HG03432 (cell line): ENCODE measurements around the gene HOXC5.
A peak's percentile ranks its signal among the peaks of the same experiment; 100 is the strongest.

Source experiments
- ATAC-seq: cut with Tn5 transposase; IDR thresholded peaks from one replicate; pipeline ENCODE4 v1.9.1; 2021; ENCODE audit warnings: mild to moderate bottlenecking, moderate library complexity; ENCODE audit not compliant: unreplicated experiment

Gene HOXC5

GRCh38 chr12:54032627-54033100 is at the start of gene HOXC5:
Gene HOXC5 (plus strand): TSS chr12:54033050. CDS start chr12:54033123, 73 bp downstream.
- ATAC-seq: no peak

DNA sequence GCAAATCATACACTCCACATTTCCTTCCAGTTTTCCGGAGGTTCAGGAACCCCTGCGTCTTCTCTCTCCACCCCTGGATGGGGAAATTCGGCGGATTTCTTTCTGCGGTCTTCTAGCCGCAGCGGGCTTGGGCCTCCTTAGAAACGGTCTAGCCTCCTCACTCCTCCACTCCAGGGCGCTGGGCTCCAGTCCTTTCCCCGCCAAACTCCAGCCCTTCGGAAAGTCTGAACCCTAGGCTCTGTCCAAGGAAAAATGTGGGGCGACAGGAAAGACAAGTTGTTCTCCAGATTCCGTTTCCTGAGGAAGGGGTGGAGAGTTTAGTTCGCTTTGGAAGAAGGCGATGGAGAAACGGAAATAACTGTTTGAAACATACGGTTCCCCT is 49.3 kb upstream of the HOXC5 start:
- no peak for ATAC-seq

- ATAC-seq: no peak
Observed at GRCh38 chr12:53983950-53984572, 48.8 kb upstream of the HOXC5 start.

DNA sequence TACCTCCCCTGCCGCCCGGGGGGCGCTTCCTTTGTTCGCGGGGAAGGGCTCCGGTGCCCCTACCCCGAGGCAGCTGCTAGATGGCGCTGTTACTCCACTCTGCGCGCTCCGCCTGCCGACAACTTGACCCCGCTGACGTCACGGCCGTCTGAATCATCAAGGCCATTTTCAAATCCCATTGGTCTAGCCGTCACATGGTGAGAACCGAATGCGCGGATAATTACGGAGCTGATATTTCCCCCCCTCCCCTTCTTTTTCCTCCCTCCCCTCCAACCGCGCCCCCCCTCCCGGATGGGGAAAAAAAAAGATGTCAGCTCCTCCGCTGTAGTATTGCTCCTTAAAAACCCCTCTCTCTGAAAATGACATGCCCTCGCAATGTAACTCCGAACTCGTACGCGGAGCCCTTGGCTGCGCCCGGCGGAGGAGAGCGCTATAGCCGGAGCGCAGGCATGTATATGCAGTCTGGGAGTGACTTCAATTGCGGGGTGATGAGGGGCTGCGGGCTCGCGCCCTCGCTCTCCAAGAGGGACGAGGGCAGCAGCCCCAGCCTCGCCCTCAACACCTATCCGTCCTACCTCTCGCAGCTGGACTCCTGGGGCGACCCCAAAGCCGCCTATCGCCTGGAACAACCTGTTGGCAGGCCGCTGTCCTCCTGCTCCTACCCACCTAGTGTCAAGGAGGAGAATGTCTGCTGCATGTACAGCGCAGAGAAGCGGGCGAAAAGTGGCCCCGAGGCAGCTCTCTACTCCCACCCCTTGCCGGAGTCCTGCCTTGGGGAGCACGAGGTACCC is 47.8 kb upstream of the HOXC5 start, which contains the start of gene HOXC10:
Gene HOXC10 (plus strand): TSS at position 246 of the 791 bp plus-strand sequence. CDS start 114 bp downstream, at position 360.
- ATAC-seq: peak; percentile 60

GRCh38 chr12:53985692-53985993 is 47.2 kb upstream of the HOXC5 start:
- ATAC-seq: no peak

DNA sequence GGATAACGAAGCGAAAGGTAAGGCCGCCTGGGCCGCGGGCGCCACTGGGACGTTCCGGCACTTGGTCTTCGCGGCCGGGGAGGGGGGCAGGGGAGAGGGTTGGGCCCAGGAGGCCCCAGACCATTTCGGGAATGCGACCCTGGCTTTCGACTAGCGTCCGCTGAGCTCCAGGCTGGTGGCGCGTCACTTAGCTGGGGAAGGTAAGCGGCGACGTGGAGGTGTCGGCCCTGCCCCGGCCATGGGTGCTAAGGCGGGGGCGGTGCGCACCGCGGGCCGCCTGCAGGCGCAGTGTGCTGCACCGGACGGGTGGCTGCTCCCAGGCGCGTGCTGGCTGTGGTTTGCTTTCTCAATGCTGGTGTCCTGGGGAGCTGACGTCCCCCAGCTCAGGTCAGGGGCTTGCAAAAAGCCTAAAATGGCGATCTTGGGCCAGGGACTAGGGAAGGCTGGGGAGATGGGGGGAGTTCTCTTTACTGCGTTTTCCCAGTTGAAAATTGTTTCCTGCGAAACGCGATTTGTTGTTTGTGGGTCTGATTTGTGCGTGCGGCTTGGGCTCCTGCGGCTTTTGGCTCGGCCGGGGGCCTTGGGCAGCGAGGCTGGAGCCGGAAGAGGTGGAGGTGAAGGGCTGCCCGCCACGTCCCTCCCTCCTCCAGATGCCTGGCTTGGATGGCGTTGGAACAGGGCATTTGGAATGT is 46.7 kb upstream of the HOXC5 start:
- ATAC-seq: no peak

- ATAC-seq: no peak
Observed at GRCh38 chr12:53986686-53987483, 46.0 kb upstream of the HOXC5 start.

DNA sequence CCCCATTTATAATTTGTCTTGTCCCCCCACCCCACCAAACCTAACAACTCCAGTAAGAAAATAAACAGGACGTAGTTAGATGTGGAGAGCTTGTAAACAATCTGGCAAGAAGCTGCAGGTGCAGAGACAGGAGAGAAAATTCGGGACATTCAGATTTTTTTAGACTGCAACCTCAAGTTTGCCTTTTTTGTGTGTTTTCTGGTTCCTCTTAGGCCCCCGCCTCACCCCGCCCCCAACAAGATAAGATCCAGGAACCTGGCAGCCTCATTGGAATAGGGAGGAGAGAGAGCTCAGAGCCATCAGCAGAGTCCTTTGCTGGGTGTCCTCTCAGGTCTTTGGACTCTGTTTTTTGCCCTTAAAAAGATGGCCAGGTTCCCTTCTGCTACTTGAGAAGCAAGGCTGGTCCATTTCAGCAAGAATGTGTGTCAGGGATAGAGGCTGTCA is 45.0 kb upstream of the HOXC5 start:
- no peak for ATAC-seq

DNA sequence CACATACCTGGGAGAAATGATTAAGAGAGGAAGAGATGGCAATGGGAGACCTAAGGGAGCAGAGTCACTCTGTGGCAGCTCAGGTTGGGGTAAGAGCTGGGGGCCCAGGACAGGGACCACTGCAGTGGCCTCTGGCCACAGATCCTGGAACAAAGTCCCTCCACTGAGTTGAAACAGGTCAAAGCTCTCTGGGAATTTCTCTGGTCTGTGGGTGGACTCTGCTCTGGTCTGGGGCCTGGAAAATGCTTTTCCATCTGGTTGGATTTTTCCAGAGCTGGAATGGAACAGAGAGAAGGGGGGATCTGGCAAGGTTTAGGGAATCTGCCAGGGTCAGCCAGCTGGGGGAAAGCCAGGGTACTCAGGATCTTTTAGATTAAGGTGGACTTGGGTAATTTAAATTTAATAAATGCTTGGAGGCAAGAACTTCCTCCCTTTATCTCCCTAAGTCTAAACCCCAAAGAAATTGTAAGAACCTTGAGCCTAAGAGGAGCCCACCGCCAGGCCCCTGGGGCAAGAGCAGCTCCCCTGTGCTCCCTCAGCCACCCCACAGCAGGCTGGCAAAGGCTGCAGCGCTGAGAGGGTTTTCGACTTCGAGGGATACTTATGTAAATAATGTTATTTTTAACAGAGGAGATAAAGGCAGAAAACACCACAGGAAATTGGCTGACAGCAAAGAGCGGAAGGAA is 44.2 kb upstream of the HOXC5 start:
- peak; percentile 10 for ATAC-seq

GRCh38 chr12:53989227-53990113 is 43.4 kb upstream of the HOXC5 start:
- peak; percentile 43 for ATAC-seq

GRCh38 chr12:53990311-53991076 is 42.4 kb upstream of the HOXC5 start:
- no peak for ATAC-seq

GRCh38 chr12:53991077-53991460 is 41.8 kb upstream of the HOXC5 start:
- ATAC-seq: no peak

DNA sequence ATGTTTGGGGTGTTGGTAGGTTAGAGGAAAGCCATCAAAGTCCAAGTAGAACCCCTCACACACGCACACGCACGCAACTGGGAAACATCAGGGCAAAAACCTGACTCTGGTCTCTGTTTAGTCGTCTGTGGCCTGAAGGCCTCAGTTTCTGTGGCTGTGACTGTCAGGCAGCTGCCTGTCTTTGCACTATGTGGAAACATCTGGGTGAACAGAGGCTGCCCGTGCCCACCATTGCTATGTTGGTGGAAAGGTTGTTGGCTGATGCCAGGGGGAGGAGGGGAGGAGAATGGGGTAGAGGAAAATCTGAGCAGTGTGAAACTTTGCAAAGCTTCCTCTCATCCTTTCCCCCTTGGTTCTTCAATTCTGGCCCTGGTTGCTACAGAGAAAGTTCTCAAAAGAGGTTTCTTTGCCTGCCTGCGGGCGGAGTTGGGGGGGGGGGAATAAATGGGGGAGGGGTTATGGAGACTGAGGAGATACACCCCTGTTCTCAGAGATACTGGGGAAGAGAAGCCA is 40.4 kb upstream of the HOXC5 start:
- ATAC-seq: no peak

GRCh38 chr12:53993162-53994008 is 39.5 kb upstream of the HOXC5 start:
- ATAC-seq: no peak

DNA sequence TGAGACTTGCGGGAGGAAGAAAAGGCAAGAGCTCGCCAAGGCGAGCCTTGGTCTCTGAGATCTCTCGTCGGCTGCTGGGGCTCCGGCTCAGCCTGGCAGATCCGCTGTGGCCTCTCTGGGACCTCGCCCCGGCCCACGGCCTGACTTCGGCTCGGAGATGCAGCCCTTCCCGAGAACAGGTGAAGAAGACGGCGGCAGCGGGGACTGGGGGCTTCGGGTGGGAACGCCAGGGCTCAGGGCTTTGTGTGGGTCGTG is 38.9 kb upstream of the HOXC5 start:
- ATAC-seq: no peak

GRCh38 chr12:53994264-53995001 is 38.4 kb upstream of the HOXC5 start:
- no peak for ATAC-seq

GRCh38 chr12:53995002-53995377 is 37.9 kb upstream of the HOXC5 start:
- no peak for ATAC-seq
